ENCODE results near the gene TYK2. TPM values are rescaled to one million over a fixed set of nuclear protein-coding genes. Genes with fewer than 3 reads are reported as not detected.

Gene TYK2
- total and polyA plus RNA-seq, 2 of the 4 experiments (the other 2 are of a cell fraction) = 40.9 to 97.9 TPM

- Histone ChIP-seq H2AK9ac (replicated peaks; ENCODE audit: low read depth, low read length, poor library complexity) (no peak overlapping the region), H3K23ac (ENCODE audit: low read depth, low read length) (no peak overlapping the region), H3K27me3 (ENCODE audit: control insufficient read depth, insufficient read depth, low read length) (no peaks in the 10 kb centered on the region), H3K9me3 (ENCODE audit: control insufficient read depth, insufficient read depth, low read length) (no peaks in the 10 kb centered on the region), H3K9me1 (ENCODE audit: insufficient read depth, low read length) (no peaks in the 10 kb centered on the region), H2BK120ac (ENCODE audit: low read depth, low read length) (no peak overlapping the region), H3K36me3 (ENCODE audit: control insufficient read depth, insufficient read depth, low read length) (peaks cover 24% of the 10 kb centered on the region), H3K4ac (ENCODE audit: low read depth, low read length) (no peak overlapping the region), H3K4me2 (ENCODE audit: low read depth, low read length) (no peak overlapping the region), H3K4me1 (ENCODE audit: control insufficient read depth, insufficient read depth, low read length) (no peaks in the 10 kb centered on the region), H4K91ac (ENCODE audit: insufficient read depth, low read depth, low read length) (no peak overlapping the region), H4K8ac (ENCODE audit: low read depth in 2 of 2, low read length in 2 of 2) (no peak overlapping the region; a peak in 1 of 4 replicates), H3K9ac (ENCODE audit: low read depth, low read length) (no peak overlapping the region), H3K14ac (replicated peaks; ENCODE audit: low read depth, low read length) (no peak overlapping the region), H2AFZ (replicated peaks; ENCODE audit: low read length, poor library complexity) (no peak overlapping the region), H2BK20ac (ENCODE audit: low read depth, low read length) (no peak overlapping the region), H3K4me3 (ENCODE audit: insufficient read depth, low read depth, low read length) (no peak overlapping the region), H2AK5ac (ENCODE audit: low read depth, low read length) (no peak overlapping the region), H3K27ac (ENCODE audit: insufficient read depth, low read length) (no peak overlapping the region), H3K18ac (ENCODE audit: low read depth, low read length) (no peak overlapping the region), H3K79me1 (ENCODE audit: low read depth in 1 of 2, low read length in 2 of 2) (peaks cover 0 to 3% of the 10 kb centered on the region in 2 experiments; a peak in 1 of 4 replicates), H4K20me1 (ENCODE audit: insufficient read depth, low read length) (peaks cover 17% of the 10 kb centered on the region), H3K56ac (ENCODE audit: extremely low read depth, insufficient read depth, low read length) (no peak overlapping the region), H4K5ac (ENCODE audit: low read depth, low read length) (no peak overlapping the region), H2BK5ac (ENCODE audit: low read depth, low read length, poor library complexity, severe bottlenecking) (no peak overlapping the region), H2BK15ac (ENCODE audit: low read depth, low read length) (no peak overlapping the region)
- BruUV-seq (replicated peaks) = no TSS peak
- ATAC-seq (ENCODE audit: low read depth) (peak; percentile 76), DNase-seq (peak; percentile 71)
- POLR2A ChIA-PET (ENCODE audit: unreplicated experiment) = no interaction called here
- dilution Hi-C loops (cut with HindIII; ENCODE audit: low sequenced_read_pairs, unreplicated experiment) = no loop called here
- 0% methylated on average over 1 of the region's 3 CpGs; no CpG with 5 or more reads in 1 of the 2 experiments for WGBS, 2 experiments (ENCODE audit: extremely low coverage in 2 of 2, insufficient read length in 1 of 2)
- in situ Hi-C loops (cut with MboI; ENCODE audit: low sequenced_read_pairs) = loop anchor here (5.0 to 10.0 kb wide), 2 partner anchors 127 to 464 kb away; no protein-coding TSS in a partner anchor
- no peak for TF ChIP-seq ELK1 (IDR thresholded peaks at IDR 0.05; ENCODE audit: borderline replicate concordance, low read depth, low read length)
- no peak for TF ChIP-seq MAFK (IDR thresholded peaks at IDR 0.05; ENCODE audit: low read depth, low read length)
- TF ChIP-seq MAZ (IDR thresholded peaks at IDR 0.05; ENCODE audit: borderline replicate concordance, low read depth, low read length) = no peak
- TF ChIP-seq SMC3 (IDR thresholded peaks at IDR 0.05; ENCODE audit: low read depth, low read length) = peak; percentile 87
- TF ChIP-seq RCOR1 (IDR thresholded peaks at IDR 0.05; ENCODE audit: insufficient replicate concordance, low read length) = no peak
- TF ChIP-seq USF2 (IDR thresholded peaks at IDR 0.05; ENCODE audit: low read depth, low read length) = no peak
- peak; percentile 86 for TF ChIP-seq CTCF (conservative IDR thresholded peaks at IDR 0.05; ENCODE audit: low read depth, low read length)
- TF ChIP-seq CEBPB (IDR thresholded peaks at IDR 0.05; ENCODE audit: low read depth, low read length) = no peak; the same call in 1 of the 2 replicates
- peak; percentile 74 for TF ChIP-seq RAD21 (IDR thresholded peaks at IDR 0.05; ENCODE audit: low read length)
- CTCF ChIA-PET = interaction anchor here (0.6 to 2.6 kb wide), 10 partner anchors 9 to 458 kb away, joined by 3 to 12 read pairs (median 4); partner anchors contain the start of genes ICAM1, ICAM4 and TYK2
- intact Hi-C loops (cut with micrococcal nuclease) = loop anchor here (1.0 kb wide), 3 partner anchors 120 to 458 kb away; no protein-coding TSS in a partner anchor
Measured at GRCh38 chr19:10388957-10389356, 8.6 kb upstream of the TYK2 start.

Data from IMR-90 (cell line).